Activated CD4-positive, alpha-beta T cell treated with anti-CD3 and anti-CD28 coated beads, Interleukin-2, amount 50 U/mL, for 16 hours (primary cell): ENCODE measurements around the gene HDAC4.

Experiments
- DNase-seq: peaks from one replicate; pipeline ENCODE4 v3.0.0-alpha.2; 2020

Gene HDAC4

GRCh38 chr2:239094867-239095266, 306.0 kb downstream of the HDAC4 start:
- no peak for DNase-seq

- no peak for DNase-seq
These were observed 306.9 kb downstream of the HDAC4 start for GRCh38 chr2:239093952-239094351.

- DNase-seq, result no peak
These were observed 307.3 kb downstream of the HDAC4 start for GRCh38 chr2:239093542-239093941.

- DNase-seq, result no peak
These were observed 308.1 kb downstream of the HDAC4 start for GRCh38 chr2:239092571-239093294.

- no peak for DNase-seq
These were observed 310.9 kb downstream of the HDAC4 start for GRCh38 chr2:239089884-239090283.

GRCh38 chr2:239087046-239087710, 313.6 kb downstream of the HDAC4 start:
- DNase-seq, result no peak

GRCh38 chr2:239086325-239087020, 314.3 kb downstream of the HDAC4 start:
- no peak for DNase-seq

- DNase-seq, result no peak
These were observed 315.4 kb downstream of the HDAC4 start for GRCh38 chr2:239085201-239085992.

- no peak for DNase-seq
These were observed 316.8 kb downstream of the HDAC4 start for GRCh38 chr2:239084007-239084406.

GRCh38 chr2:239082425-239082824, 318.4 kb downstream of the HDAC4 start:
- no peak for DNase-seq

- no peak for DNase-seq
These were observed 319.2 kb downstream of the HDAC4 start for GRCh38 chr2:239081622-239082021.

GRCh38 chr2:239081046-239081445, 319.8 kb downstream of the HDAC4 start:
- DNase-seq, result no peak

- no peak for DNase-seq
These were observed 321.0 kb downstream of the HDAC4 start for GRCh38 chr2:239079671-239080294.

- DNase-seq, result no peak
These were observed 322.5 kb downstream of the HDAC4 start for GRCh38 chr2:239078128-239078924.

- DNase-seq, result no peak
These were observed 323.6 kb downstream of the HDAC4 start for GRCh38 chr2:239077260-239077659.

- DNase-seq, result no peak
These were observed 324.7 kb downstream of the HDAC4 start for GRCh38 chr2:239075918-239076758.

GRCh38 chr2:239073745-239074530, 326.9 kb downstream of the HDAC4 start:
- DNase-seq, result no peak

GRCh38 chr2:239073270-239073669, 327.6 kb downstream of the HDAC4 start:
- no peak for DNase-seq

GRCh38 chr2:239072786-239073185, 328.0 kb downstream of the HDAC4 start:
- no peak for DNase-seq

- no peak for DNase-seq
These were observed 330.4 kb downstream of the HDAC4 start for GRCh38 chr2:239070466-239070865.
